Liver (tissue), 9 donors: ENCODE data around the gene FEV. TPM values are rescaled to one million over a fixed set of nuclear protein-coding genes. Genes with fewer than 3 reads are reported as not detected.

Experiments used
- DNase-seq: peaks from one replicate; pipeline ENCODE4 v3.0.0-alpha.2; 2017; ENCODE audit warnings: low spot score
- H3K27ac ChIP-seq, 2 donors: one replicate each; pipeline ENCODE4 v1.7.0; 2013; ENCODE audit warnings: inconsistent platforms in 2 of 2, low read length in 2 of 2, control low read depth in 1 of 2, low read depth in 1 of 2, mild to moderate bottlenecking in 1 of 2
- H3K27me3 ChIP-seq, 4 donors: one replicate each; pipeline versions ENCODE4 v1.6.1 to v1.7.0; 2013; ENCODE audit warnings: low read length in 3 of 4, inconsistent platforms in 1 of 4, mild to moderate bottlenecking in 1 of 4, moderate library complexity in 1 of 4; ENCODE audit not compliant: control insufficient read depth in 4 of 4, insufficient read depth in 4 of 4
- H3K36me3 ChIP-seq, 4 donors: one replicate each; pipeline versions ENCODE4 v1.6.1 to v1.7.0; 2013; ENCODE audit warnings: low read length in 3 of 4, mild to moderate bottlenecking in 3 of 4, low read depth in 1 of 4, moderate library complexity in 1 of 4; ENCODE audit not compliant: control insufficient read depth in 4 of 4, insufficient read depth in 3 of 4
- H3K4me1 ChIP-seq, 4 donors: one replicate each; pipeline versions ENCODE4 v1.6.1 to v1.7.0; 2013; ENCODE audit warnings: low read length in 3 of 4, mild to moderate bottlenecking in 3 of 4, moderate library complexity in 1 of 4; ENCODE audit not compliant: control insufficient read depth in 4 of 4, insufficient read depth in 4 of 4
- H3K4me3 ChIP-seq, 3 donors: one replicate each; pipeline versions ENCODE4 v1.6.1 to v1.7.0; 2013; ENCODE audit warnings: low read length in 3 of 3, control low read depth in 1 of 3, low read depth in 1 of 3, mild to moderate bottlenecking in 1 of 3
- H3K9ac ChIP-seq, 2 donors: one replicate each; pipeline ENCODE4 v1.7.0; 2013; ENCODE audit warnings: low read length in 2 of 2, mild to moderate bottlenecking in 2 of 2, moderate library complexity in 2 of 2, control low read depth in 1 of 2, low read depth in 1 of 2
- H3K9me3 ChIP-seq, 4 donors: one replicate each; pipeline versions ENCODE4 v1.6.1 to v1.7.0; 2013; ENCODE audit warnings: low read length in 3 of 4; ENCODE audit not compliant: control insufficient read depth in 4 of 4
- CTCF ChIP-seq: fragments of 150-350 bp; IDR thresholded peaks from 2 replicates; pipeline ENCODE4 v1.5.1; 2017; ENCODE audit warnings: improper control_type of control experiment, low read depth, low read length; ENCODE audit not compliant: missing input control
- EGR1 ChIP-seq, 2 donors: IDR thresholded peaks; 2 replicates each; pipeline ENCODE4 v1.6.1; 2016 to 2018; ENCODE audit warnings: antibody characterized with exemption in 2 of 2, low read depth in 2 of 2
- FOXA1 ChIP-seq: IDR thresholded peaks from 2 replicates; pipeline ENCODE4 v1.6.1; 2016; ENCODE audit warnings: antibody characterized with exemption
- FOXA2 ChIP-seq: IDR thresholded peaks from 2 replicates; pipeline ENCODE4 v1.6.1; 2016; ENCODE audit warnings: antibody characterized with exemption
- GABPA ChIP-seq, 2 donors: IDR thresholded peaks in 1 of 2; conservative IDR thresholded peaks in 1 of 2; 2 replicates each; pipeline ENCODE4 v1.6.1; 2016; ENCODE audit warnings: antibody characterized with exemption in 2 of 2, mild to moderate bottlenecking in 1 of 2, moderate library complexity in 1 of 2
- HNF4A ChIP-seq, 2 donors: conservative IDR thresholded peaks; 2 replicates each; pipeline ENCODE4 v1.6.1; 2016; ENCODE audit warnings: antibody characterized with exemption in 2 of 2, mild to moderate bottlenecking in 2 of 2
- HNF4G ChIP-seq: IDR thresholded peaks from 2 replicates; pipeline ENCODE4 v1.6.1; 2016; ENCODE audit warnings: antibody characterized with exemption
- JUND ChIP-seq, 2 donors: IDR thresholded peaks; 2 replicates each; pipeline ENCODE4 v1.6.1; 2016; ENCODE audit warnings: antibody characterized with exemption in 2 of 2
- MAX ChIP-seq: IDR thresholded peaks from 2 replicates; pipeline ENCODE4 v1.6.1; 2016; ENCODE audit warnings: antibody characterized with exemption
- NR2F2 ChIP-seq: IDR thresholded peaks from 2 replicates; pipeline ENCODE4 v1.6.1; 2016; ENCODE audit warnings: antibody characterized with exemption
- REST ChIP-seq: IDR thresholded peaks from 2 replicates; pipeline ENCODE4 v1.6.1; 2016; ENCODE audit warnings: antibody characterized with exemption, mild to moderate bottlenecking
- SP1 ChIP-seq: IDR thresholded peaks from 2 replicates; pipeline ENCODE4 v1.6.1; 2018; ENCODE audit warnings: antibody characterized with exemption, mild to moderate bottlenecking
- YY1 ChIP-seq: IDR thresholded peaks from 2 replicates; pipeline ENCODE4 v1.6.1; 2016; ENCODE audit warnings: antibody characterized with exemption, mild to moderate bottlenecking
- ZBTB33 ChIP-seq: IDR thresholded peaks from 2 replicates; pipeline ENCODE4 v1.6.1; 2016; ENCODE audit warnings: antibody characterized with exemption
- WGBS: extraction: QIAGEN DNeasy Blood & Tissue Kit; methylation state at CpG from one replicate; pipeline ENCODE4 v1.1.7; 2013; 5-methylcytosine and 5-hydroxymethylcytosine counted together
- polyA plus RNA-seq, 2 donors: library from polyadenylated mRNA; stranded (reverse) in 1 of 2; unstranded in 1 of 2; fragments of 200-250 nt in 1 of 2; fragments of >200 nt in 1 of 2; fragmentation: Nextera tagmentation in 1 of 2; extraction: Ambion mirVana in 1 of 2; gene quantifications; one replicate each; pipeline versions ENCODE4 v1.2.1 to v1.2.3, GENCODE V29; 2013 to 2015
- total RNA-seq, 2 donors: library from RNA; depleted of rRNA; stranded (reverse); fragments of >200 nt; gene quantifications; one replicate each; pipeline ENCODE4 v1.2.3, GENCODE V29; 2014
- donor health status: healthy.
- donor health status: healthy.
- donor health status: healthy.
- donor health status: healthy.
- donor health status: healthy.

FEV gene
- total and polyA plus RNA-seq, 4 donors = not detected

- TF ChIP-seq ZBTB33 (no peak), HNF4A (conservative IDR thresholded peaks at IDR 0.05) (no peak), FOXA2 (no peak), MAX (no peak), HNF4G (no peak)
These were observed 36.6 kb upstream of the FEV start (continued) for GRCh38 chr2:219021591-219021990.

GRCh38 chr2:219020604-219021365 is 35.8 kb upstream of the FEV start:
- 82% methylated on average over 11 of the region's 11 CpGs for WGBS
- TF ChIP-seq HNF4A (conservative IDR thresholded peaks at IDR 0.05) (no peak), GABPA (IDR thresholded peaks at IDR 0.05 in 1 of 2, conservative IDR thresholded peaks at IDR 0.05 in 1 of 2) (no peak), FOXA2 (no peak), NR2F2 (no peak), CTCF (no peak), SP1 (no peak), YY1 (no peak), FOXA1 (no peak), REST (no peak), JUND (IDR thresholded peaks at IDR 0.05) (no peak), ZBTB33 (no peak), EGR1 (IDR thresholded peaks at IDR 0.05; ENCODE audit: low read depth in 2 of 2) (no peak)
- Histone ChIP-seq H3K4me3 (no peak overlapping the region), H3K4me1 (no peaks in the 10 kb centered on the region), H3K9ac (no peak overlapping the region), H3K36me3 (no peaks in the 10 kb centered on the region), H3K27me3 (no peaks in the 10 kb centered on the region), H3K9me3 (no peaks in the 10 kb centered on the region), H3K27ac (no peak overlapping the region)
- no peak for DNase-seq
